Prostate gland (tissue), 2 donors: ENCODE measurements around the gene PRCD. TPM values are rescaled to one million over a fixed set of nuclear protein-coding genes. Genes with fewer than 3 reads are reported as not detected.
"Not testable (repeated sequence)": the region's sequence is repeated elsewhere in the genome, so short reads cannot be mapped to it uniquely, and the experiment has no call there.

Source experiments
- DNase-seq: peaks from one replicate; pipeline ENCODE4 v3.0.0-alpha.2; 2019; ENCODE audit warnings: low spot score
- H3K27ac ChIP-seq, 2 donors: fragments of 200-600 bp; sonication (generic); 2 replicates each; pipeline ENCODE4 v1.5.1; 2017 to 2019
- H3K27me3 ChIP-seq: fragments of 200-600 bp; sonication (generic); replicated peaks from 2 replicates; pipeline ENCODE4 v1.5.1; 2019; ENCODE audit not compliant: insufficient read depth
- H3K36me3 ChIP-seq, 2 donors: fragments of 200-600 bp; sonication (generic); 1 replicate in 1 of 2; 2 replicates in 1 of 2; pipeline versions ENCODE4 v1.5.1 to v1.8.1; 2017 to 2019
- H3K4me1 ChIP-seq: fragments of 200-600 bp; sonication (generic); replicated peaks from 2 replicates; pipeline ENCODE4 v1.5.1; 2019
- H3K4me3 ChIP-seq, 2 donors: fragments of 200-600 bp; sonication (generic); 2 replicates each; pipeline ENCODE4 v1.5.1; 2017 to 2019
- H3K9me3 ChIP-seq: fragments of 200-600 bp; sonication (generic); 2 replicates; pipeline ENCODE4 v1.5.1; 2017
- POLR2A ChIP-seq: fragments of 450-650 bp; IDR thresholded peaks from one replicate; pipeline ENCODE4 v1.6.1; 2016; ENCODE audit warnings: antibody characterized with exemption, mild to moderate bottlenecking
- POLR2AphosphoS5 ChIP-seq: sonication (generic); formaldehyde crosslinking; IDR thresholded peaks from one replicate; pipeline ENCODE4 v1.6.1; 2017; ENCODE audit warnings: antibody characterized with exemption
- WGBS: methylation state at CpG from one replicate; pipeline ENCODE4 v1.1.5; 2018; 5-methylcytosine and 5-hydroxymethylcytosine counted together
- intact Hi-C: fragments of 100-400 bp; cut with DNase I; formaldehyde crosslinking; loops from one replicate; pipeline ENCODE4 v1.14.2; 2022
- total RNA-seq, 2 donors: library from RNA; depleted of rRNA; stranded (reverse); fragments of >200 nt; gene quantifications; one replicate each; pipeline ENCODE4 v1.1.0, GENCODE V29; 2016
- TF ChIP-seq, protein P1 (sequence below), 4 experiments: fragments of 200-600 bp in 2 of 4; fragments of 450-650 bp in 2 of 4; sonication (generic) in 2 of 4; IDR thresholded peaks; 1 replicate in 3 of 4; 2 replicates in 1 of 4; pipeline ENCODE4 v1.5.1; 2016 to 2019; ENCODE audit warnings: antibody characterized with exemption in 4 of 4, mild to moderate bottlenecking in 2 of 4, moderate library complexity in 2 of 4

The PRCD gene
- total RNA-seq, 2 donors from 2014 or later, result 0.36 to 0.85 TPM

DNA sequence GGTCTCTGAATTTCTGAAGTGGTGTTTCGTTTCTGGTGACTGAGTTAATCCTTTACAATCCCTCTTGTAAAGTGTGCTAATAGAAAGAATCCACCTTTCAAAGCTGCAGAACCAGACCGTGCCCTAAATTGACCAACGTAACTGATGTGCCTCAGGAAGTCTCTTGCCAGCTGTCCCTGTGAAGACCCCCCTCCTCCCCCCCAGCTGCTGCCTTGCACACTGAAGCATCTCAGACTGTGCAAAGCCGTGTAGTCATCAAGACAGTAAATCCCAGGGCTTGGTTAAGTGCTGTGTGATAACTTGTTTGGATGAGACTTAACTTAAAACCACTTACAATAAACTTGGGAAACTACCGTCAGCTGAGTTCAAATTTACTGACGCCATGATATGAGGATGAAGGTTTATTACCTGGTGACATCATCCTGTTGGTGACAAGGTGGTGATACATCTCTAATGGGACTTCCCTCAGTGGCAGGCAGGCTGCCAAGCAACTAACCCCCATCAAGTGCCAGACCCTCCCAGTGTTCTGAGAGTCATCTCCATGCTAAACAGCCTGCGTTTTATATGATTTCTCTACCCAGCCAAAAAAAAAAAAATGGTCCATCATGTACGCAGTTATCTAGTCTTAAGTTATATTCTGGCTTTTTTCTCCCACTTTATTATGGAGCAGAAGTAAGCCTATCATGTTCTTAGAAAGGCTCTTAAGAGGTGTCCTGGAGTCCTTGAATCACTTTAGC lies 25.3 kb downstream of the PRCD start:
- H3K4me3 ChIP-seq, intact Hi-C loops, H3K27me3 ChIP-seq, DNase-seq, H3K9me3 ChIP-seq, H3K27ac ChIP-seq, H3K4me1 ChIP-seq, H3K36me3 ChIP-seq: not testable (repeated sequence)
- whole genome bisulfite sequencing, result 42% methylated on average over 8 of the region's 8 CpGs

GRCh38 chr17:76565728-76566612 lies 26.1 kb downstream of the PRCD start:
- Histone ChIP-seq H3K36me3 (no peaks in the 10 kb centered on the region), H3K4me1 (no peaks in the 10 kb centered on the region), H3K9me3 (no peaks in the 10 kb centered on the region), H3K27me3 (no peaks in the 10 kb centered on the region), H3K4me3 (no peak overlapping the region), H3K27ac (no peak overlapping the region)
- 84% methylated on average over 14 of the region's 14 CpGs for WGBS
- intact Hi-C loops, result no loop called here
- TF ChIP-seq, protein P1, sequence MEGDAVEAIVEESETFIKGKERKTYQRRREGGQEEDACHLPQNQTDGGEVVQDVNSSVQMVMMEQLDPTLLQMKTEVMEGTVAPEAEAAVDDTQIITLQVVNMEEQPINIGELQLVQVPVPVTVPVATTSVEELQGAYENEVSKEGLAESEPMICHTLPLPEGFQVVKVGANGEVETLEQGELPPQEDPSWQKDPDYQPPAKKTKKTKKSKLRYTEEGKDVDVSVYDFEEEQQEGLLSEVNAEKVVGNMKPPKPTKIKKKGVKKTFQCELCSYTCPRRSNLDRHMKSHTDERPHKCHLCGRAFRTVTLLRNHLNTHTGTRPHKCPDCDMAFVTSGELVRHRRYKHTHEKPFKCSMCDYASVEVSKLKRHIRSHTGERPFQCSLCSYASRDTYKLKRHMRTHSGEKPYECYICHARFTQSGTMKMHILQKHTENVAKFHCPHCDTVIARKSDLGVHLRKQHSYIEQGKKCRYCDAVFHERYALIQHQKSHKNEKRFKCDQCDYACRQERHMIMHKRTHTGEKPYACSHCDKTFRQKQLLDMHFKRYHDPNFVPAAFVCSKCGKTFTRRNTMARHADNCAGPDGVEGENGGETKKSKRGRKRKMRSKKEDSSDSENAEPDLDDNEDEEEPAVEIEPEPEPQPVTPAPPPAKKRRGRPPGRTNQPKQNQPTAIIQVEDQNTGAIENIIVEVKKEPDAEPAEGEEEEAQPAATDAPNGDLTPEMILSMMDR (IDR thresholded peaks at IDR 0.05), result no peak
- TF ChIP-seq POLR2A (no peak), POLR2AphosphoS5 (no peak)
- no peak for DNase-seq

DNA sequence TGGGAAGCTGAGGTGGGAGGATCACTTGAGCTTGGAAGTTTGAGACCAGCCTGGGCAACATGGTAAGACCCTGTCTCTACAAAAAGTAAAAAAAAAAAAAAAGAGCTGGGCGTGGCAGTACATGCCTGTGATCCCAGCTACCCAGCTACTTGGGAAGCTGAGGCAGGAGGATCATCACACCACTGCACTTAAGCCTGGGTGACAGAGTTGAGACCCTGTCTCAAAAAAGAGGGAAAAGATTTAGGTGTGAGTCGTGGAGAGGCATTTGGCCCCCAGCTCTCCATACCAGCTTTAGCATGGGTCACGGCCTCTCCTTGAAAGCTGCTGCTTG lies 26.7 kb downstream of the PRCD start:
- 80% methylated on average over 3 of the region's 3 CpGs for WGBS
- DNase-seq, result no peak
- no peaks in the 10 kb centered on the region for H3K9me3 ChIP-seq
- no peaks in the 10 kb centered on the region for H3K27me3 ChIP-seq
- H3K27ac ChIP-seq, result no peak overlapping the region
- no peaks in the 10 kb centered on the region for H3K36me3 ChIP-seq
- TF ChIP-seq, protein P1 (IDR thresholded peaks at IDR 0.05), result no peak
- no peak for TF ChIP-seq POLR2A
- TF ChIP-seq POLR2AphosphoS5, result no peak
- intact Hi-C loops, result no loop called here
- H3K4me3 ChIP-seq, result no peak overlapping the region
- H3K4me1 ChIP-seq, result no peaks in the 10 kb centered on the region

DNA sequence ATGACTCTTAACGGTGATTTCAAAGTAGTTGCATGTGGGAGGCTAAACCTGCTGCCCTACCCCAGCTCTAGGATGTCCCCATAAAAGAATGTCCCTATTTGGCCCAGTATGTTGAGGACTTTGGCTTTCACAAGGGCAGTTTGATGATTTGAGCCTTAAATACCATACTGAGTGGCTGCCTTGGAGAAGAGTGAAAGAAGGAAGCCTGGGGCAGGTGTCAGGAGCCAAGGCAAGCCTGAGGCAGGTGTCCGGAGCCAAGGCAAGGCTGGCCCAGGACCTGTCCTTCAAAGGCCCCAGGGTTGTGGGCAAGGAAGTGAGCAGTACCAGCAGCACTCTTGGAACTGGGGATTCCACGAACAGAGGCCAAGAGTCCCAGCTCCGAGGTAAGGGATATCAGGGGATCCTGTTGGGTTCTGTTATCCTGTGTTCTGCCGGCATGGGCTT lies 27.2 kb downstream of the PRCD start:
- no peak overlapping the region for H3K4me3 ChIP-seq
- no peaks in the 10 kb centered on the region for H3K27me3 ChIP-seq
- intact Hi-C loops, result no loop called here
- H3K9me3 ChIP-seq, result no peaks in the 10 kb centered on the region
- WGBS, result 63% methylated on average over 5 of the region's 5 CpGs
- H3K4me1 ChIP-seq, result no peaks in the 10 kb centered on the region
- no peaks in the 10 kb centered on the region for H3K36me3 ChIP-seq
- no peak for DNase-seq
- TF ChIP-seq POLR2A (no peak), POLR2AphosphoS5 (no peak)
- TF ChIP-seq, protein P1 (IDR thresholded peaks at IDR 0.05), result no peak
- H3K27ac ChIP-seq, result no peak overlapping the region

DNA sequence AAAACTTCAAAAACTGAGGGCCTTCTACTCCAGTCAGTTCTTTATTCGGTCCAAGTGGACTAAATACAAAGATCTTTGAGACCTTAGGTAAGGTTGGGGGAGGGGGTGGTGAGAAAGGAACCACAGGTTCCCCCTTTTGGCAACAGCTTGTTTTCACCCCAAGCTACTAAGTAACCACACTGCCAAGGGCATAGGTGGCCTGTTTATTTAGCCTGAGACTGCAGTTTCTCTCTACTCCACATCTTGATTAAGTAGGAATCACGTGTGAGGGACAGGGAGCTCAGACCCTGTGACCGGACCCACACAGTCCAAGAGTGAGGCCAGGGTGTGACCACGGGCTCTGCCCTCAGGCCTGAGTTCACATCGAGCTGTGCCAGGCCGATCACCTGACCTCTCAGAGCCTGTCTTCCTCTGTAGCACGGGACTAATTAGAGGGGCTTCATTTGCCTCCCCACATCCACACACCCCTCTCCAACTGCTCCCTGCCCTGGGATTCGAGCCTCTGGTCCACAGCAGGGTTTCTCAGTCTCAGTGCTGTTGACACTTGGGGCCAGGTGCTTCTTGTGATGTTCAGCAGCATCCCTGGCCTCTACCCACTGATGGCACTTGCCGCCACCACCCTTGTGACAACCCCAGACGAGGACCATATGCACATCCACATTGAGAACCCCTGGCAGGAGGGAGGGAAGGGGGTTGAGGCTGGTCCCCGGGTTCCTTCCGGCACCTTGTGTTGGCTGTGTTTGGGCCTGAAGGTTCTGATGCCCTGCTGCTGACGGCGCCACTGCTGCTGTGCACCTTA lies 28.0 kb downstream of the PRCD start:
- no peaks in the 10 kb centered on the region for H3K9me3 ChIP-seq
- TF ChIP-seq, protein P1 (IDR thresholded peaks at IDR 0.05), result no peak
- no peak for TF ChIP-seq POLR2AphosphoS5
- no peak for TF ChIP-seq POLR2A
- no peak for DNase-seq
- H3K4me3 ChIP-seq, result no peak overlapping the region
- H3K27ac ChIP-seq, result no peak overlapping the region
- H3K4me1 ChIP-seq, result no peaks in the 10 kb centered on the region
- no peaks in the 10 kb centered on the region for H3K27me3 ChIP-seq
- no peaks in the 10 kb centered on the region for H3K36me3 ChIP-seq
- intact Hi-C loops, result no loop called here
- WGBS, result 70% methylated on average over 14 of the region's 14 CpGs
